Esophagus squamous epithelium (tissue), 4 donors: ENCODE data around the gene ELOVL3.

Source experiments
- POLR2A ChIP-seq, 4 donors: fragments of 450-650 bp; IDR thresholded peaks; one replicate each; pipeline ENCODE4 v1.6.1; 2017; ENCODE audit warnings: antibody characterized with exemption in 4 of 4, mild to moderate bottlenecking in 4 of 4, moderate library complexity in 3 of 4
- TF ChIP-seq, protein P1 (sequence below), 6 experiments: fragments of 450-650 bp in 4 of 6; fragments of 200-600 bp in 2 of 6; sonication (generic) in 2 of 6; IDR thresholded peaks; one replicate each; pipeline ENCODE4 v1.5.1; 2016 to 2019; ENCODE audit warnings: antibody characterized with exemption in 6 of 6, mild to moderate bottlenecking in 4 of 6, moderate library complexity in 4 of 6

DNA sequence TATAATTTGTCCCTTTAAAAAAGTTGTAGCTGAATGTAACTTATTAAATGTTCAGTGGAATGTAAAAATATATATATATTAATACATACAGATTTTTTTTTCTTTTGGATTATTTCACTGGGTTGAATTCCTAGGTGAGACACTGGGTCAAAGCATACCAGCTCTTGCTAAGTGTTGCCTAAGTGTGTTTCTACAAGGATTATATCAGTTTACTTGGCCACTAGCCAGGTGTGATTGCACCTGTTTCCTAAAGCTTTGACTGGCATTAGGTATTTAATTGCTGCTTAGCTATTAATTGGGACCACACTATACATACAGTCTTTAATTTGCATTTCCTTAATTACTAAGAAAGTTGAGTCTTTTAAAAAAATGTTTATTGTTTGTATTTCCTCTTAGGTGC is 5.5 kb upstream of the ELOVL3 start:
- TF ChIP-seq, protein P1, sequence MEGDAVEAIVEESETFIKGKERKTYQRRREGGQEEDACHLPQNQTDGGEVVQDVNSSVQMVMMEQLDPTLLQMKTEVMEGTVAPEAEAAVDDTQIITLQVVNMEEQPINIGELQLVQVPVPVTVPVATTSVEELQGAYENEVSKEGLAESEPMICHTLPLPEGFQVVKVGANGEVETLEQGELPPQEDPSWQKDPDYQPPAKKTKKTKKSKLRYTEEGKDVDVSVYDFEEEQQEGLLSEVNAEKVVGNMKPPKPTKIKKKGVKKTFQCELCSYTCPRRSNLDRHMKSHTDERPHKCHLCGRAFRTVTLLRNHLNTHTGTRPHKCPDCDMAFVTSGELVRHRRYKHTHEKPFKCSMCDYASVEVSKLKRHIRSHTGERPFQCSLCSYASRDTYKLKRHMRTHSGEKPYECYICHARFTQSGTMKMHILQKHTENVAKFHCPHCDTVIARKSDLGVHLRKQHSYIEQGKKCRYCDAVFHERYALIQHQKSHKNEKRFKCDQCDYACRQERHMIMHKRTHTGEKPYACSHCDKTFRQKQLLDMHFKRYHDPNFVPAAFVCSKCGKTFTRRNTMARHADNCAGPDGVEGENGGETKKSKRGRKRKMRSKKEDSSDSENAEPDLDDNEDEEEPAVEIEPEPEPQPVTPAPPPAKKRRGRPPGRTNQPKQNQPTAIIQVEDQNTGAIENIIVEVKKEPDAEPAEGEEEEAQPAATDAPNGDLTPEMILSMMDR (IDR thresholded peaks at IDR 0.05) = no peak
- TF ChIP-seq POLR2A (IDR thresholded peaks at IDR 0.05) = no peak
